ENCODE results near the gene GPR68. TPM values are rescaled to one million over a fixed set of nuclear protein-coding genes. Genes with fewer than 3 reads are reported as not detected.

Gene GPR68
- polyA plus RNA-seq, 2 of the 4 experiments (the other 2 are of a cell fraction), result 0.09 TPM

- H3K4me1 ChIP-seq, result peaks cover 16% of the 10 kb centered on the region
- no peak for TF ChIP-seq ESRRA (IDR thresholded peaks at IDR 0.05; ENCODE audit: borderline replicate concordance, low read length)
- TF ChIP-seq HOXB5 (CRISPR knock-in tag; IDR thresholded peaks at IDR 0.05), result no peak
- no peak for TF ChIP-seq SMC3 (IDR thresholded peaks at IDR 0.05)
- no peak for TF ChIP-seq TFCP2L1 (CRISPR knock-in tag; IDR thresholded peaks at IDR 0.05)
- no peak for TF ChIP-seq MAX (IDR thresholded peaks at IDR 0.05)
- TF ChIP-seq EHF (CRISPR knock-in tag; IDR thresholded peaks at IDR 0.05), result no peak
- TF ChIP-seq USF2 (IDR thresholded peaks at IDR 0.05), result no peak
- TF ChIP-seq RCOR1 (IDR thresholded peaks at IDR 0.05; ENCODE audit: low read depth, low read length), result no peak
- TF ChIP-seq REST (IDR thresholded peaks at IDR 0.05), result no peak
- CTCF ChIA-PET, result interaction anchor here (0.6 to 1.8 kb wide), 3 partner anchors 36 to 661 kb away, joined by 3 to 7 read pairs (median 3); no protein-coding TSS in a partner anchor
Observed at GRCh38 chr14:91249841-91250616, 5.5 kb upstream of the GPR68 start.

GRCh38 chr14:91246051-91246852, 1.7 kb upstream of the GPR68 start:
- no peak for DNase-seq (ENCODE audit: low read depth in 1 of 2, low spot score in 1 of 2)
- POLR2A ChIA-PET, result no interaction called here
- TF ChIP-seq FOSL2 (IDR thresholded peaks at IDR 0.05) (no peak), FOSL2 (CRISPR knock-in tag; IDR thresholded peaks at IDR 0.05) (no peak), SREBF2 (IDR thresholded peaks at IDR 0.05) (no peak), CHD2 (IDR thresholded peaks at IDR 0.05; ENCODE audit: low read length, partially characterized antibody) (no peak), USF2 (IDR thresholded peaks at IDR 0.05) (no peak), MAFK (IDR thresholded peaks at IDR 0.05; ENCODE audit: partially characterized antibody) (no peak), JUN (IDR thresholded peaks at IDR 0.05) (no peak), CBX8 (IDR thresholded peaks at IDR 0.05) (no peak), KDM1A (IDR thresholded peaks at IDR 0.05; ENCODE audit: low read depth) (no peak), HOXB5 (CRISPR knock-in tag; IDR thresholded peaks at IDR 0.05) (no peak), HES2 (IDR thresholded peaks at IDR 0.05) (no peak), HOXB13 (CRISPR knock-in tag; IDR thresholded peaks at IDR 0.05; ENCODE audit: low read depth) (no peak), HEYL (CRISPR knock-in tag; IDR thresholded peaks at IDR 0.05) (no peak), ESRRA (IDR thresholded peaks at IDR 0.05; ENCODE audit: borderline replicate concordance, low read length) (no peak), FOSB (CRISPR knock-in tag; IDR thresholded peaks at IDR 0.05) (no peak), HOXA7 (CRISPR knock-in tag; IDR thresholded peaks at IDR 0.05) (no peak)
- TF ChIP-seq, protein P1, sequence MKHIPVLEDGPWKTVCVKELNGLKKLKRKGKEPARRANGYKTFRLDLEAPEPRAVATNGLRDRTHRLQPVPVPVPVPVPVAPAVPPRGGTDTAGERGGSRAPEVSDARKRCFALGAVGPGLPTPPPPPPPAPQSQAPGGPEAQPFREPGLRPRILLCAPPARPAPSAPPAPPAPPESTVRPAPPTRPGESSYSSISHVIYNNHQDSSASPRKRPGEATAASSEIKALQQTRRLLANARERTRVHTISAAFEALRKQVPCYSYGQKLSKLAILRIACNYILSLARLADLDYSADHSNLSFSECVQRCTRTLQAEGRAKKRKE (CRISPR knock-in tag; IDR thresholded peaks at IDR 0.05; ENCODE audit: low read depth), result no peak
- TF ChIP-seq, protein P2, sequence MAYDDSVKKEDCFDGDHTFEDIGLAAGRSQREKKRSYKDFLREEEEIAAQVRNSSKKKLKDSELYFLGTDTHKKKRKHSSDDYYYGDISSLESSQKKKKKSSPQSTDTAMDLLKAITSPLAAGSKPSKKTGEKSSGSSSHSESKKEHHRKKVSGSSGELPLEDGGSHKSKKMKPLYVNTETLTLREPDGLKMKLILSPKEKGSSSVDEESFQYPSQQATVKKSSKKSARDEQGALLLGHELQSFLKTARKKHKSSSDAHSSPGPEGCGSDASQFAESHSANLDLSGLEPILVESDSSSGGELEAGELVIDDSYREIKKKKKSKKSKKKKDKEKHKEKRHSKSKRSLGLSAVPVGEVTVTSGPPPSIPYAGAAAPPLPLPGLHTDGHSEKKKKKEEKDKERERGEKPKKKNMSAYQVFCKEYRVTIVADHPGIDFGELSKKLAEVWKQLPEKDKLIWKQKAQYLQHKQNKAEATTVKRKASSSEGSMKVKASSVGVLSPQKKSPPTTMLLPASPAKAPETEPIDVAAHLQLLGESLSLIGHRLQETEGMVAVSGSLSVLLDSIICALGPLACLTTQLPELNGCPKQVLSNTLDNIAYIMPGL (CRISPR knock-in tag; IDR thresholded peaks at IDR 0.05; ENCODE audit: borderline replicate concordance), result no peak
- TF ChIP-seq, protein P3, sequence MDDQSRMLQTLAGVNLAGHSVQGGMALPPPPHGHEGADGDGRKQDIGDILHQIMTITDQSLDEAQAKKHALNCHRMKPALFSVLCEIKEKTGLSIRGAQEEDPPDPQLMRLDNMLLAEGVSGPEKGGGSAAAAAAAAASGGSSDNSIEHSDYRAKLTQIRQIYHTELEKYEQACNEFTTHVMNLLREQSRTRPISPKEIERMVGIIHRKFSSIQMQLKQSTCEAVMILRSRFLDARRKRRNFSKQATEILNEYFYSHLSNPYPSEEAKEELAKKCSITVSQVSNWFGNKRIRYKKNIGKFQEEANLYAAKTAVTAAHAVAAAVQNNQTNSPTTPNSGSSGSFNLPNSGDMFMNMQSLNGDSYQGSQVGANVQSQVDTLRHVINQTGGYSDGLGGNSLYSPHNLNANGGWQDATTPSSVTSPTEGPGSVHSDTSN (IDR thresholded peaks at IDR 0.05), result no peak
- Histone ChIP-seq H3K4me2 (no peak overlapping the region), H3K9me3 (no peaks in the 10 kb centered on the region), H3K4me3 (no peak overlapping the region), H3K27ac (no peak overlapping the region), H3K4me1 (peaks cover 10% of the 10 kb centered on the region)
- no peak for FAIRE-seq
- CTCF ChIA-PET, result no interaction called here
- no peak for ATAC-seq
- WGBS (ENCODE audit: missing lambda C conversion rate), result 90% methylated on average over 15 of the region's 15 CpGs

More at GRCh38 chr14:91249841-91250616, 5.5 kb upstream of the GPR68 start:
- POLR2A ChIA-PET, result no interaction called here
- Histone ChIP-seq H3K4me3 (no peak overlapping the region), H3K9me3 (no peaks in the 10 kb centered on the region), H3K4me2 (peak overlapping the region; percentile 21; the same call in 2 of the 3 replicates), H3K27ac (no peak overlapping the region)
- DNase-seq (ENCODE audit: low read depth in 1 of 2, low spot score in 1 of 2) (peak in 1 of 2 experiments; percentile 36), ATAC-seq (peak in 1 of 2 experiments; percentile 46; a peak in 3 of 6 replicates), FAIRE-seq (no peak)
- WGBS (ENCODE audit: missing lambda C conversion rate), result 54% methylated on average over 10 of the region's 10 CpGs
